A549 (cell line): ENCODE results near the gene SYT5. TPM values are rescaled to one million over a fixed set of nuclear protein-coding genes. Genes with fewer than 3 reads are reported as not detected.
A peak's percentile ranks its signal among the peaks of the same experiment; 100 is the strongest.

Experiments used
- ATAC-seq, 2 experiments: fragments of 200-7000 bp in 1 of 2; fragments of >200 bp in 1 of 2; cut with Nextera tagmentation in 1 of 2; cut with Tn5 transposase in 1 of 2; 3 replicates each; pipeline versions ENCODE4 v1.8.0 to v1.9.1; 2018 to 2020; ENCODE audit warnings: mild to moderate bottlenecking in 1 of 2, moderate library complexity in 1 of 2
- CTCF ChIA-PET: fragments of 300-600 bp; sonication (Branson Sonifier 250); formaldehyde crosslinking; extraction: SDS; loops from one replicate; lab custom pipeline; 2021; ENCODE audit warnings: antibody characterized with exemption, inconsistent platforms; lab: Yijun Ruan, JAX
- POLR2A ChIA-PET: fragments of 350-600 bp; formaldehyde crosslinking; extraction: SDS; loops from one replicate; lab custom pipeline; 2021; ENCODE audit warnings: antibody characterized with exemption, inconsistent platforms; lab: Yijun Ruan, JAX
- DNase-seq, 2 experiments: peaks; one replicate each; pipeline versions ENCODE4 v3.0.0 to v3.0.0-alpha.2; 2011 to 2016; ENCODE audit warnings: low read depth in 1 of 2, low spot score in 1 of 2
- FAIRE-seq: peaks from 2 replicates; lab custom pipeline; 2011; peaks lifted over from hg19 to GRCh38; lab: Jason Lieb, UNC
- H3K27ac ChIP-seq, 2 experiments: fragments of >200 bp; sonication (Bioruptor Twin); formaldehyde crosslinking; 3 replicates each; pipeline ENCODE4 v1.5.1; 2016 to 2017
- H3K4me1 ChIP-seq: fragments of >200 bp; sonication (Bioruptor Twin); formaldehyde crosslinking; 3 replicates; pipeline ENCODE4 v1.6.1; 2016
- H3K4me2 ChIP-seq: fragments of >200 bp; sonication (Bioruptor Twin); formaldehyde crosslinking; 3 replicates; pipeline ENCODE4 v1.6.1; 2016
- H3K4me3 ChIP-seq: fragments of >200 bp; sonication (Bioruptor Twin); formaldehyde crosslinking; 3 replicates; pipeline ENCODE4 v1.5.1; 2016
- H3K9me3 ChIP-seq: fragments of >200 bp; sonication (Bioruptor Twin); formaldehyde crosslinking; 3 replicates; pipeline ENCODE4 v1.6.1; 2016
- CBX2 ChIP-seq: fragments of 200-600 bp; sonication (generic); IDR thresholded peaks from 2 replicates; pipeline ENCODE4 v1.6.1; 2016; ENCODE audit warnings: low read depth, mild to moderate bottlenecking, borderline replicate concordance
- CBX8 ChIP-seq: fragments of 200-600 bp; sonication (generic); IDR thresholded peaks from 2 replicates; pipeline ENCODE4 v1.6.1; 2016
- CEBPB ChIP-seq, 2 experiments: fragments of >200 bp in 1 of 2; sonication (Bioruptor Twin) in 1 of 2; formaldehyde crosslinking in 1 of 2; IDR thresholded peaks; 2 replicates each; pipeline ENCODE4 v1.6.1; 2012 to 2016
- CHD4 ChIP-seq: fragments of 200-600 bp; sonication (generic); IDR thresholded peaks from 2 replicates; pipeline ENCODE4 v1.6.1; 2016; ENCODE audit warnings: antibody characterized with exemption, mild to moderate bottlenecking, borderline replicate concordance
- CTCF ChIP-seq: fragments of >200 bp; sonication (Bioruptor Twin); formaldehyde crosslinking; IDR thresholded peaks from 3 replicates; pipeline ENCODE4 v1.5.1; 2016
- EHF ChIP-seq: fragments of 250-450 bp; sonication (Bioruptor Pico); IDR thresholded peaks from 2 replicates; pipeline ENCODE4 v1.5.0; 2020; ENCODE audit warnings: mild to moderate bottlenecking
- EP300 ChIP-seq, 2 experiments: fragments of >200 bp; sonication (Bioruptor Twin); formaldehyde crosslinking; IDR thresholded peaks; 2 replicates in 1 of 2; 3 replicates in 1 of 2; pipeline ENCODE4 v1.6.1; 2016 to 2017
- ESRRA ChIP-seq: fragments of 150-350 bp; IDR thresholded peaks from 2 replicates; pipeline ENCODE4 v1.6.1; 2014; ENCODE audit warnings: mild to moderate bottlenecking, low read length, borderline replicate concordance
- FOSL2 ChIP-seq, 2 experiments: fragments of 450-650 bp in 1 of 2; fragments of >200 bp in 1 of 2; sonication (Bioruptor Twin) in 1 of 2; formaldehyde crosslinking; IDR thresholded peaks; 2 replicates each; pipeline versions ENCODE4 v1.5.0 to v1.6.1; 2016 to 2020; ENCODE audit warnings: mild to moderate bottlenecking in 1 of 2, moderate library complexity in 1 of 2
- FOXS1 ChIP-seq: fragments of 250-450 bp; sonication (Bioruptor Pico); IDR thresholded peaks from 2 replicates; pipeline ENCODE4 v1.5.0; 2020; ENCODE audit warnings: mild to moderate bottlenecking, moderate library complexity
- HEYL ChIP-seq: fragments of 250-450 bp; sonication (Bioruptor Pico); IDR thresholded peaks from 2 replicates; pipeline ENCODE4 v1.8.0; 2021; ENCODE audit warnings: mild to moderate bottlenecking, moderate library complexity
- HOXB13 ChIP-seq: fragments of 250-450 bp; sonication (Bioruptor Pico); IDR thresholded peaks from 2 replicates; pipeline ENCODE4 v1.5.0; 2020; ENCODE audit warnings: low read depth, mild to moderate bottlenecking, moderate library complexity
- JUN ChIP-seq, 2 experiments: fragments of >200 bp; sonication (Bioruptor Twin); formaldehyde crosslinking; IDR thresholded peaks; 2 replicates in 1 of 2; 3 replicates in 1 of 2; pipeline ENCODE4 v1.6.1; 2016 to 2017
- JUNB ChIP-seq: fragments of >200 bp; sonication (Bioruptor Twin); formaldehyde crosslinking; IDR thresholded peaks from 2 replicates; pipeline ENCODE4 v1.6.1; 2016
- KDM5A ChIP-seq: fragments of 200-600 bp; sonication (generic); IDR thresholded peaks from 2 replicates; pipeline ENCODE4 v1.6.1; 2016; ENCODE audit warnings: antibody characterized with exemption, mild to moderate bottlenecking
- MAFK ChIP-seq: fragments of 450-650 bp; IDR thresholded peaks from 2 replicates; pipeline ENCODE4 v1.6.1; 2014; ENCODE audit not compliant: partially characterized antibody
- MAX ChIP-seq: IDR thresholded peaks from 2 replicates; pipeline ENCODE4 v1.6.1; 2012
- NFE2L2 ChIP-seq: fragments of 150-350 bp; conservative IDR thresholded peaks from 2 replicates; pipeline ENCODE4 v1.6.1; 2014; ENCODE audit warnings: low read length
- NPAS2 ChIP-seq: fragments of 250-450 bp; sonication (Bioruptor Pico); IDR thresholded peaks from 2 replicates; pipeline ENCODE4 v1.8.0; 2022; ENCODE audit warnings: mild to moderate bottlenecking, moderate library complexity, borderline replicate concordance
- NR3C1 ChIP-seq: fragments of >200 bp; sonication (Bioruptor Twin); formaldehyde crosslinking; IDR thresholded peaks from 3 replicates; pipeline ENCODE4 v1.6.1; 2017
- PHF8 ChIP-seq: fragments of 200-600 bp; sonication (generic); IDR thresholded peaks from 2 replicates; pipeline ENCODE4 v1.6.1; 2016; ENCODE audit warnings: low read depth, mild to moderate bottlenecking, antibody characterized with exemption, moderate library complexity, borderline replicate concordance
- POLR2A ChIP-seq: IDR thresholded peaks from 2 replicates; pipeline ENCODE4 v1.6.1; 2012; ENCODE audit warnings: mild to moderate bottlenecking, low read length
- POLR2AphosphoS2 ChIP-seq: conservative IDR thresholded peaks from 2 replicates; pipeline ENCODE4 v1.6.1; 2012; ENCODE audit warnings: low read length, improper control_type of control experiment, inconsistent platforms
- RAD21 ChIP-seq, 2 experiments: fragments of >200 bp in 1 of 2; sonication (Bioruptor Twin) in 1 of 2; formaldehyde crosslinking in 1 of 2; IDR thresholded peaks in 1 of 2; conservative IDR thresholded peaks in 1 of 2; 2 replicates in 1 of 2; 3 replicates in 1 of 2; pipeline ENCODE4 v1.6.1; 2012 to 2018; ENCODE audit warnings: inconsistent platforms in 1 of 2
- RARB ChIP-seq: fragments of 250-450 bp; sonication (Bioruptor Pico); IDR thresholded peaks from 2 replicates; pipeline ENCODE4 v1.8.0; 2021; ENCODE audit warnings: mild to moderate bottlenecking, moderate library complexity
- RCOR1 ChIP-seq: fragments of 150-350 bp; IDR thresholded peaks from 2 replicates; pipeline ENCODE4 v1.6.1; 2014; ENCODE audit warnings: antibody characterized with exemption, low read length, low read depth
- RNF2 ChIP-seq: fragments of 200-600 bp; sonication (generic); IDR thresholded peaks from 2 replicates; pipeline ENCODE4 v1.6.1; 2016; ENCODE audit warnings: low read depth, mild to moderate bottlenecking, antibody characterized with exemption, moderate library complexity, borderline replicate concordance
- TFCP2L1 ChIP-seq: fragments of 250-450 bp; sonication (Bioruptor Pico); IDR thresholded peaks from 2 replicates; pipeline ENCODE4 v1.5.0; 2021; ENCODE audit warnings: mild to moderate bottlenecking
- USF2 ChIP-seq: fragments of 450-650 bp; IDR thresholded peaks from 2 replicates; pipeline ENCODE4 v1.6.1; 2014; ENCODE audit warnings: antibody characterized with exemption
- ZC3H11A ChIP-seq: fragments of 450-650 bp; IDR thresholded peaks from 2 replicates; pipeline ENCODE4 v1.6.1; 2014; ENCODE audit warnings: antibody characterized with exemption, mild to moderate bottlenecking
- ZFP36 ChIP-seq: fragments of 450-650 bp; IDR thresholded peaks from 2 replicates; pipeline ENCODE4 v1.6.1; 2014; ENCODE audit warnings: borderline replicate concordance; ENCODE audit not compliant: partially characterized antibody
- ZSCAN20 ChIP-seq: fragments of 250-450 bp; sonication (Bioruptor Pico); IDR thresholded peaks from 2 replicates; pipeline ENCODE4 v1.8.0; 2022; ENCODE audit warnings: mild to moderate bottlenecking, moderate library complexity
- WGBS: methylation state at CpG from one replicate; pipeline ENCODE4 v1.1.6; 2017; ENCODE audit errors: missing lambda C conversion rate; 5-methylcytosine and 5-hydroxymethylcytosine counted together
- polyA plus RNA-seq, 4 experiments: library from polyadenylated mRNA; depleted of rRNA in 3 of 4; stranded (reverse); fragments of >200 nt; fragmentation: RNase III in 1 of 4; extraction: RNeasy Plus Mini Kit Qiagen cat#74134 plus additional on column Dnase treatment in 1 of 4; gene quantifications; 2 replicates in 3 of 4; 3 replicates in 1 of 4; pipeline ENCODE4 v1.2.3, GENCODE V29; 2011 to 2017
- TF ChIP-seq, protein P1 (sequence below): IDR thresholded peaks from 2 replicates; pipeline ENCODE4 v1.6.1; 2012

The SYT5 gene
- polyA plus RNA-seq, 2 of the 4 experiments (the other 2 are of a cell fraction), result 0.23 to 0.65 TPM

GRCh38 chr19:55188625-55189024 lies 8.5 kb upstream of the SYT5 start:
- TF ChIP-seq FOXS1 (CRISPR knock-in tag) (no peak), RAD21 (conservative IDR thresholded peaks at IDR 0.05 in 1 of 2, IDR thresholded peaks at IDR 0.05 in 1 of 2) (no peak), NR3C1 (no peak), ZSCAN20 (CRISPR knock-in tag) (no peak), CBX8 (no peak), EHF (no peak), CEBPB (IDR thresholded peaks at IDR 0.05) (no peak), POLR2AphosphoS2 (no peak), PHF8 (no peak), HEYL (CRISPR knock-in tag) (no peak), ESRRA (no peak), EP300 (IDR thresholded peaks at IDR 0.05) (no peak), FOSL2 (IDR thresholded peaks at IDR 0.05) (no peak), FOSL2 (CRISPR knock-in tag; IDR thresholded peaks at IDR 0.05) (no peak), POLR2A (no peak), KDM5A (no peak), MAX (no peak)
- TF ChIP-seq, protein P1, sequence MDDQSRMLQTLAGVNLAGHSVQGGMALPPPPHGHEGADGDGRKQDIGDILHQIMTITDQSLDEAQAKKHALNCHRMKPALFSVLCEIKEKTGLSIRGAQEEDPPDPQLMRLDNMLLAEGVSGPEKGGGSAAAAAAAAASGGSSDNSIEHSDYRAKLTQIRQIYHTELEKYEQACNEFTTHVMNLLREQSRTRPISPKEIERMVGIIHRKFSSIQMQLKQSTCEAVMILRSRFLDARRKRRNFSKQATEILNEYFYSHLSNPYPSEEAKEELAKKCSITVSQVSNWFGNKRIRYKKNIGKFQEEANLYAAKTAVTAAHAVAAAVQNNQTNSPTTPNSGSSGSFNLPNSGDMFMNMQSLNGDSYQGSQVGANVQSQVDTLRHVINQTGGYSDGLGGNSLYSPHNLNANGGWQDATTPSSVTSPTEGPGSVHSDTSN, result no peak
- ATAC-seq, result peak in 1 of 2 experiments; percentile 6; a peak in 1 of 6 replicates
- POLR2A ChIA-PET, result interaction anchor here (0.6 to 1.6 kb wide), 5 partner anchors 9 to 219 kb away, joined by 3 to 5 read pairs (median 4); partner anchors contain the start of genes PPP1R12C, PTPRH, SYT5 and UBE2S

GRCh38 chr19:55186080-55186479 lies 6.0 kb upstream of the SYT5 start:
- Histone ChIP-seq H3K4me3 (no peak overlapping the region), H3K27ac (no peak overlapping the region), H3K4me2 (no peak overlapping the region), H3K9me3 (no peaks in the 10 kb centered on the region), H3K4me1 (peaks cover 14% of the 10 kb centered on the region)
- DNase-seq, result no peak
- no peak for TF ChIP-seq RCOR1
- TF ChIP-seq KDM5A, result no peak
- no peak for TF ChIP-seq JUN (IDR thresholded peaks at IDR 0.05)
- TF ChIP-seq HOXB13 (CRISPR knock-in tag), result no peak
- no peak for TF ChIP-seq NR3C1
- no peak for TF ChIP-seq CTCF
- TF ChIP-seq JUNB, result no peak
- no peak for TF ChIP-seq RARB
- TF ChIP-seq HEYL (CRISPR knock-in tag), result no peak
- WGBS, result 70% methylated on average over 12 of the region's 12 CpGs
- no peak for FAIRE-seq
- ATAC-seq, result no peak
- ChIA-PET POLR2A (no interaction called here), CTCF (interaction anchor here (0.9 to 1.3 kb wide), 2 partner anchors 11 to 26 kb away, joined by 3 read pairs; no protein-coding TSS in a partner anchor)

More at GRCh38 chr19:55188625-55189024, 8.5 kb upstream of the SYT5 start:
- H3K27ac ChIP-seq, result peak overlapping the region; percentile 73 to 90
- H3K9me3 ChIP-seq, result no peaks in the 10 kb centered on the region
- FAIRE-seq (no peak), DNase-seq (no peak)
- H3K4me2 ChIP-seq, result peak overlapping the region; percentile 73
- peaks cover 14% of the 10 kb centered on the region for H3K4me1 ChIP-seq
- CTCF ChIA-PET, result interaction anchor here (0.9 to 2.3 kb wide), 6 partner anchors 11 to 195 kb away, joined by 3 to 9 read pairs (median 3); partner anchors contain the start of genes DNAAF3 and TMEM190
- 90% methylated on average over 8 of the region's 8 CpGs for WGBS
- H3K4me3 ChIP-seq, result no peak overlapping the region

DNA sequence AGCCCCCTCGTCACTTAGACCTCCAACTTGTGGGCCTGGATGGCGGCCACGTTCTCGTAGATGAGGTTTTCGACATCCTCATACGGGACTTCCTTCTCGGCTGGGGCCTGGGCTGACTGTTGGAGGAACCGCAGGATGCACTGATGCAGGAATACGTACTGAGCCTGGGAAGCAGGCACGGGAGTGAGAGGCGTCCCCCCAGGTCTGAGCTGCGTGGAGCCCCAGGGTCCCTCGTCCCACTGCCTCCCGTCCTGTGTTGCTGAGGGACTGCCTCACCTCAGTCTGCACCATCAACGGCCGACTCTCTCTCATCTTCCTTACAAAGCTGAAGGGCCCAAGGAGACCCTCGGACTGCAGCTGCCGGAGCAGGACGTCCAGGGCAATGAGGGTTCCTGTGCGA lies 1.7 kb upstream of the SYT5 start:
- peaks cover 14% of the 10 kb centered on the region for H3K4me1 ChIP-seq
- ATAC-seq (no peak), FAIRE-seq (no peak), DNase-seq (no peak)
- CTCF ChIA-PET, result interaction anchor here (2.0 to 10.0 kb wide), 6 partner anchors 7 to 41 kb away, joined by 7 to 64 read pairs (median 14); partner anchors contain the start of gene DNAAF3
- POLR2A ChIA-PET, result no interaction called here
- H3K9me3 ChIP-seq, result no peaks in the 10 kb centered on the region
- TF ChIP-seq ESRRA (no peak), CBX8 (no peak), CBX2 (no peak), MAFK (no peak), NPAS2 (no peak), RNF2 (no peak), HOXB13 (CRISPR knock-in tag) (no peak), ZC3H11A (no peak), NFE2L2 (no peak), CHD4 (no peak), ZFP36 (no peak), FOXS1 (CRISPR knock-in tag) (no peak), USF2 (no peak), TFCP2L1 (no peak), JUN (IDR thresholded peaks at IDR 0.05) (no peak)
- H3K4me2 ChIP-seq, result no peak overlapping the region
- H3K27ac ChIP-seq, result no peak overlapping the region
- 73% methylated on average over 18 of the region's 20 CpGs for WGBS
- H3K4me3 ChIP-seq, result no peak overlapping the region
